ENCODE measurements around the gene MRPL34.
"Not testable (repeated sequence)": the region's sequence is repeated elsewhere in the genome, so short reads cannot be mapped to it uniquely, and the experiment has no call there.

The MRPL34 gene

GRCh38 chr19:17286263-17286662 is 19.4 kb upstream of the MRPL34 start:
- no peak for DNase-seq

GRCh38 chr19:17286752-17287151 is 18.9 kb upstream of the MRPL34 start:
- no peak for DNase-seq

- no peak for DNase-seq
Measured at GRCh38 chr19:17289489-17289888, 16.2 kb upstream of the MRPL34 start.

GRCh38 chr19:17292301-17293074 is 13.2 kb upstream of the MRPL34 start:
- DNase-seq: peak in 1 of 2 experiments; percentile 64

- no peak for DNase-seq
Measured at GRCh38 chr19:17293605-17294004, 12.1 kb upstream of the MRPL34 start.

- DNase-seq: no peak
Measured at GRCh38 chr19:17294051-17294891, 11.4 kb upstream of the MRPL34 start.

- not testable (repeated sequence) for DNase-seq
Measured at GRCh38 chr19:17295551-17295950, 10.1 kb upstream of the MRPL34 start.

GRCh38 chr19:17296273-17296672 is 9.4 kb upstream of the MRPL34 start:
- no peak for DNase-seq

- no peak for DNase-seq
Measured at GRCh38 chr19:17296976-17297375, 8.7 kb upstream of the MRPL34 start.

GRCh38 chr19:17300992-17301619 is 4.6 kb upstream of the MRPL34 start:
- no peak for DNase-seq

- no peak for DNase-seq
Measured at GRCh38 chr19:17302391-17303166, 3.1 kb upstream of the MRPL34 start.

- DNase-seq: peak; percentile 91 to 98
Measured at GRCh38 chr19:17303167-17303939, 2.3 kb upstream of the MRPL34 start, which contains the start of gene ABHD8. Gene ABHD8 (minus strand): TSS chr19:17303425. CDS start chr19:17301616, 1,809 bp downstream.

- no peak for DNase-seq
Measured at GRCh38 chr19:17303940-17304267, 1.8 kb upstream of the MRPL34 start.

GRCh38 chr19:17304386-17305215 is 1.1 kb upstream of the MRPL34 start:
- no peak for DNase-seq

GRCh38 chr19:17305216-17305516 is 506 bp upstream of the MRPL34 start:
- DNase-seq: no peak

GRCh38 chr19:17306285-17306714 is 628 bp downstream of the MRPL34 start:
- no peak for DNase-seq

GRCh38 chr19:17307876-17308377 is 2.3 kb downstream of the MRPL34 start:
- DNase-seq: no peak

- peak; percentile 99 to 100 for DNase-seq
Measured at GRCh38 chr19:17309198-17309964, 3.7 kb downstream of the MRPL34 start, which contains the start of gene DDA1. Gene DDA1 (plus strand): TSS chr19:17309563. CDS start chr19:17309655, 92 bp downstream.

- no peak for DNase-seq
Measured at GRCh38 chr19:17309965-17310461, 4.3 kb downstream of the MRPL34 start.

All from NCI-H446 (cell line).